ENCODE measurements around the gene ST6GALNAC1. TPM values are rescaled to one million over a fixed set of nuclear protein-coding genes. Genes with fewer than 3 reads are reported as not detected.

ST6GALNAC1 gene
- total and polyA plus RNA-seq, 2 of the 8 experiments (the other 6 are each of a cell fraction or from before 2014, with no cell fraction given) = not detected

DNA sequence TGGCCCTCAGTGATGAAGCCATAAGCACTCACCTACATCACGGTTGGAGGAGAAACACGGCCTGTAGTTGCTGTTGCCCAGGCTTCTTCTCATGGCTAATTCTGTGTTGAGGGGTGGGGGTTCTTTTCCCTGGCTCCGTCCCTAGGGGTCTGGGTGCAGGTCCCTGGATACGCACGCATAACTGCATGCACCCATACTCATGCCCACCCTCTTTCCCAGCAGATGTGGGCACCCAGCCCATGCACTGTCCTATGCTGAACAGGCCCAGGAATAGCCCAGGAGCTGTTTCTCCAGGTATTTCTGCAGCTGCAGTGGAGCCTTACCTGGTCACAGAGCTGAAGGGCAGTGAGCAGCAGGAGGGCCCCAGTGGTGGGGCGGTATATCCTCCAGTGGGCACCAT, 18.1 kb downstream of the ST6GALNAC1 start (continued):
- TF ChIP-seq FOSL1 (IDR thresholded peaks at IDR 0.05; ENCODE audit: insufficient read depth, low read depth, low read length) (no peak), TAF1 (IDR thresholded peaks at IDR 0.05; ENCODE audit: low read depth, low read length) (no peak), BACH1 (IDR thresholded peaks at IDR 0.05; ENCODE audit: low read length) (no peak)
